HT-29 (cell line): Measurements from ENCODE around the gene PLEKHG7. TPM values are rescaled to one million over a fixed set of nuclear protein-coding genes. Genes with fewer than 3 reads are reported as not detected.
A peak's percentile ranks its signal among the peaks of the same experiment; 100 is the strongest.
"Not testable (repeated sequence)": the region's sequence is repeated elsewhere in the genome, so short reads cannot be mapped to it uniquely, and the experiment has no call there.

ENCODE experiments used
- DNase-seq: peaks from one replicate; pipeline ENCODE4 v3.0.0-alpha.2; 2015; ENCODE audit warnings: low spot score
- total RNA-seq: library from RNA; depleted of rRNA; stranded (reverse); fragments of >200 nt; shearing (Covaris generic); gene quantifications from 2 replicates; pipeline ENCODE4 v1.2.3, GENCODE V29; 2014; rRNA removed

Gene PLEKHG7, protein sequence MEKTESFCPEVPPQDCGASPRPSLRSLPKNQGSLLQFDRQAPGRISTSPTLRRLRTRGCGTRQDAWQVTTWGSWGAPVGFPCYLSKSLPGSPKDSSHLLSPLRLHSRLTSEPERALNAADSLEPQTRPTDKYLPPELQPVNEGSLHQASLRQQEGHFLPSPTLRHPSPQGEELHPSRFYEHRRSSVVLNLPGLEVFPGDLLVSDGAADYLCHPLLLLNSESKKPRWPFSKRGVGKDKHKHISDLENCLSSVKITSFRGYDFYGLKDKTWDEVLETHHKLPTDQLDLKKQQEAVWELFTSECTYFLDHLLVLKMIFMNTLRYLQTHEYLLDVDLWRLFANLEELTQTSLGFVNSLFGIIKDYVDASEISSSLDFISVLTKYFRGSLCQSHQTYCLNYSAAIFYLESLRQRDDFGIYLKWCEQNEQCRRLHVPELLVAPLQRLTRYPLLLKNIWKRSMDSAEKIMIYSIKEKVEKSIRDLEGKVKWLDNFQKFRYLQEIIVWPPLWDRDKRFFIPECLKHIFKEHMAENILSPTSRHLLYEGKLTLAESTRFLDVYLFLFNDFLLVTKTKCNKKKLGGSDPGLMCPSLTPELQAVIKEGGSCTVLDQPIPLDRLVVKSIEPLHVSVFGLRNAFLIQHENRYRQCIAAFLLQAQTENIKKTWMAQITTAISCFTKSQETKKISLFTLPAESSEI
- total RNA-seq: 0.13 and 0.65 TPM in 2 replicates

DNA sequence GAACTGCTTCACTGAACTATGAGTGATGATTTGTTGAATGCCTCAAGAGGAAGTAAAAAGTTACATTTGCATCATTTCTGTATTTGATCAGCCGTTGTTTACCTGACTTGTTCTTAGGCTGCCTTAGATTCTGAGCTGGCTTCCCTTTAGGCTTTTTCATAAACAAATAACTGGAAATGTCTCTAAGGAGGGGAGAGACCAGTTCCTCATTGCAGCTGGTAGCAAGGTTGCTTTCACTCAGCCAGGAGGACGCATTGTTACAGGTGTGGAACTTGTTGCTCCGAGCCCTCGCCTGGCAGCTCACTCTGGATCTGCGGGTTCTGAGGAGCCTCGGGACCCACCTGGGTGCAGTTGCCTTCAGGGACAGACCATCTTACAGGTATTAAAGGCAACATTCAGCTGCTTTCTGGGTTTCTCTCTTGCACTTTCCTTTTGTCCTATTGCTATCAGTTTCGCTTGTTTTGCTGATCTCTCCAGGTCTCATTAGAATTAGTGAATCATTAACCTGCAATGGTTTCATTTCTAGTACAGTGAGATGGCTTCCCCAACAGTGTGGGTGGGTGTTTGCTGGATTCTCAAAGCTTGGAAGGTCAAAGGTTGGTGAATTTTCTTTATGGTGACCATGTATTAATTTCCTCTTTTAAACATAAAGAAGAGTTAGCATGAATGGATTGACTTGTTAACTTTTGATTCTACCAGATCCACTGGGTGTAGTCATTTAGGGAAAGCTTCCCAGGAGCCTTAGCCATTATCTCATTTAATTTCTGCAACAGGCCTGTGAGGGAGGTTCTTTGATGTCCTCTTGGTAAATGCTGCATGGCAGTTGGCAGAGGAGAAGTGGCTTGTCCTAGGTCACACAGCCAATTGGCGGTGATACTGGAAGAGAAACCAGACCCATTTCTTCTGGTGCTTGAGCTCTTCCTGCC is at the start of gene PLEKHG7:
Gene PLEKHG7, plus strand, starts transcription at position 236 of the 926 bp plus-strand sequence. CDS start 3,643 bp downstream, outside the sequence.
- peak; percentile 68 for DNase-seq

DNA sequence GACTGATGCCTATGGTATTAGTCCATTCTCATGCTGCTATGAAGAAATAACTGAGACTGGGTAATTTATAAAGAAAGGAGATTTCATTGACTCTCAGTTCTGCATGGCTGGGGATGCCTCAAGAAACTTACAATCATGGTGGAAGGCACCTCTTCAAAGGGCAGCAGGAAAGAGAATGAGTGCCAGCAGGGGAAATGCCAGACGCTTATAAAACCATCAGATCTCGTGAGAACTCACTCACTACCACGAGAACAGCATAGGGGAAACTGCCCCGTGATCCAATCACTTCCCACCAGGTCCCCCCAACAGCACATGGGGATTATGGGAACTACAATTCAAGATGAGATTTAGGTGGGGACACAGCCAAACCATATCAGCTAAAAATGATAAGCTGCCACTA is 48.5 kb upstream of the PLEKHG7 start:
- not testable (repeated sequence) for DNase-seq

DNA sequence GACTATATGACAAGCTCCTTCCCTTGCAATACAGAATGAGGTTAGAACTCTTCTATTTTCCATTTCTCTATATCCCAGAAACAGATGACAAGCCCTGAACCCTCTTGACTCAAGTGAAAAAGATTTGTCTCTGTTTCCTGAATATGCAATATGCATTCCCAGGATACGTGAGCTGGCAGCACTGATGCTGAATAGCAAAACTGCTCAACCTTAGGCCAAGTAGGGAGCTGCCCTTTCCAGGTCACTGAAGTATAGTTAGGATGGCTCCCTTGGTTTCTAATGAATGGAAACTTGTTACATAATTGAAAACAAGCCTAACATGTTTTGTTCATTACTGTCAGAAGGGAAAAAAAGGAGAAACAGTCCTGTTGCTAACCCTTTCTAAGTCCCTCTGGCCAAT is 47.9 kb upstream of the PLEKHG7 start:
- DNase-seq: no peak

DNA sequence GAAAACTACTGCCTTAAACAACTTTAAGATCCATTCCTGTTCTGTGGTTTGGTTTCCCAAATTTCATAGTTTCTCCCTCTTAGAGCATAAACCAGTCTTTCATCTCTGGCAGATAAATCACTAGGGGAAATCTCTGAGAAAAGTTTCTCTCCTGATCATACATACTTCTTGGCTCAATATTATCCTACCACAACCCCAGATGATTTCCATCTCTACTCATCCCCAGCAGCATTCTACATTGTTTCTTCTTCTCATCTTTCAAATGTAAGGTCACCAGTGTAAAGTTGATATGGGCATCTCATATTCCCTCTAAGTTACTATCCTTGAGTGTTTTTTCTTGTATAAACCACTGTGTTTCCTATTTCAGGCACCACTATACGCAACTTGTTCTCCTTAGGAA is 45.9 kb upstream of the PLEKHG7 start:
- DNase-seq: no peak

DNA sequence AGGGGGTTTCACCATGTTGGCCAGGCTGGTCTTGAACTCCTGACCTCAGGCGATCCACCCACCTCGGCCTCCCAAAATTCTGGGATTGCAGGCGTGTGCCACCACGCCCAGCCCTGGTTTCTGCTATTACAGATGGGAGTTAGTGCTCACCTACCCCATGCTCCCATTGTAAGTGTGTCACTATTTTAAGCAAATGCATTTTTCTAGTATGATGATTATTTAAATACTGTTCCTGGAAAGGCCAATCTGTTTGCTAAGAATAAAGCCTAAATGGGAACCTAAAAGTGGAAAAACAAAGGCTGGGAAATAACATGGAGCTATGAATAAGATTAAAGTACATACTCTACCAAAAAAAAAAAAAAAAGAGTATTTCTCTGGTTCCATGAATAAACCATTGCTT is 45.0 kb upstream of the PLEKHG7 start:
- DNase-seq: no peak

DNA sequence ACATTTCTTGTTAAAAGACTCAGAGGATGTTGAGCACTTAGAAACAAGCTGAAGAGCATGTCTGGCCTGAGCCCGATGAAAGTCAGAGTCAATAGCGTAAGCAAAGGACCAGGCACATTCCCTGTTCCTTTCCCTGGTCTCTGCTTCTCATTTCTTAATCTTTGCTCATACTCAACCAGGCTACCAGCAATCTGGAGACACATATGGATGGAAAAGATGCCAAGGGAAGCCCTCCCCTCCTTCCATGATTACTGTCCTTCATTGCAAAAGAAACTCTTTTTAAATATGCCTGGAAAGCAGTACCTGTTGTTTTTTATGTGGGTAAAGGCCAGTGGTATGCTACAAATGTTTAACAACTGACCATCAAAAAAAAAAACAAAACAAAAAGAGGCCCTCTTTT is 44.2 kb upstream of the PLEKHG7 start:
- DNase-seq: no peak

DNA sequence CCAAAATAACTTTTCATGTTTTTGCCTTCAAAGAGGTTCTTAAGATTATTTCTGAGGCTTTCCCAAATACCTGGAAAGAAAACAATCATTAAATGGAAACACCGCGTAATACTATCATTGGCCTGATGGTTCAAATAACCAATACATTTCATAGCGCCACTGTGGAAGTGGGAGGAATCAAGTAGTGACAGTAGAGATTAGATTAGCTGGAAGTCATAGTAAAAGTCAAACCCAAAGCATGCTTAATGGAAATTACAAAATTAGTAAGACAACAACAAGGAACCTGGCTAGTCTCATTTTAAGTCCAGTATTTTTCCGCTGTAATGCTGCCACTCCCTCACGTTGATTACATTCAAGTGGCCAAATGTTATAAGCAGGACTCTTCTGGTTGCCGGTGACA is 41.5 kb upstream of the PLEKHG7 start:
- DNase-seq: no peak

DNA sequence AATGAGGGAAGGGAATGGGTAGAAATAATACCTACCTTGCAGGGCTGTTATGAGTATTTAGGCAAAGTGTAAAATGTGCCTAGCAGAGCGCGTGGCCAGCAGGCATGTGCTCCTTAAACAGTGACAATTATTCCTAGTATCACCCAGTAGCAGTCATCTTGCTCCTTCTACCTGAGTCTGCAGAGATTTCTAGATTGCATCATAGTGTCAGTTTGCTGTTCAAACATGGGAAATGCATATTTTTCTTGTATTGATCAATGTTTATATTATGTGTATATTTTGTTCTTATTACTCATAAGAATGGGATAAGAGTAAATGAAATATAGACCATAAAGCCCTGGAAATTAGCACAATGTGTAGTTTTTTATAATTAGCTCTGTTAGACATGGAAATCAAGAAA is 37.3 kb upstream of the PLEKHG7 start:
- no peak for DNase-seq

DNA sequence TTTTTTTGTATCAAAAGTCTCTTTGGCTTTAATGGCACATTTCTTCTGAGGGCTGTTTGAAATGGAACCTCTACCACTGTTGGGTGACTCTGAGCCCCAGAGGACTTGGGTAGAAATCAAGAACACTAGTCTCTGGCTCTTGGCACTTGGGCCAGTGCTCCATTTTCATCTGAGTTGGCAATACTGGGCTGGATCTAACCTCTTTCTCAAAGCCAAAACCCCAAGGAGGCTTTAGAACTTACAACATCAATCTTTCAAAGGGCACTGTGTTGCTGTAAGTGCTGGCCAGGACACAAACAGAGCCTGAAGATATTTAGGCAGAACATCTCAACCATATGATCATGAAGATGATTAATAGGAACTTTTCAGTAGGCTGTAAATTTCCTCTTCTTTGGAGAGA is 34.0 kb upstream of the PLEKHG7 start:
- DNase-seq: no peak

DNA sequence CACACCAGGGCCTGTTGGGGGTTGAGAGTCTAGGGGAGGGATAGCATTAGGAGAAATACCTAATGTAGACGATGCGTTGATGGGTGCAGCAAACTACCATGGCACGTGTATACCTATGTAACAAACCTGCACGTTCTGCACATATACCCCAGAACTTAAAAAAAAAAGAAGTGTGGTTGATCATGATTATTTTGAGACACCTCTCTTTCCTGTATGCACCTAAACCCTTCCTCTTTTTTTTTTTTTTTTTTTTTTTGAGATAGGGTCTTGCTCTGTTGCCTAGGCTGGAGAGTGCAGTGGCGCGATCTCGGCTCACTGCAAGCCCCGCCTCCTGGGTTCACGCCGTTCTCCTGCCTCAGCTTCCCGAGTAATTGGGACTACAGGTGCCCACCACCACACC is 31.3 kb upstream of the PLEKHG7 start:
- not testable (repeated sequence) for DNase-seq

DNA sequence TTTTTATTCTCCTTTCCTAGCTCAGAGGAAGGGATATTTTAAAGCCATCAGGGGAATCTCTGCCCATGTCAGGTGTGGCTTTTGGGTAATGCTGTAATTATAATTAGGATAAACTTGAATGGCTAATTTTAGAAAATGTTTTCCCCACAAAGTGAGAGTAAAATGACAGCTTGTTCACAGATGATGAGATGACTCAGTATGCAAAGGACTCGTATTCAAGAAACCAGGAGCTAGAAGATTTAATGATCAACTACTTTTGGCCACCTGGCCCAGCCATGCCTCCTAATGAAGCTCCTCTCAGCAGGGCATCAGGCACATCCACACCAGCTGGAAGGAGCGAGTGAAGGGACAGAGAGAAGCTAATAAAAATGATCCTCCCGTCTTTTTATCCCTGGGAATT is 29.0 kb upstream of the PLEKHG7 start:
- DNase-seq: no peak

DNA sequence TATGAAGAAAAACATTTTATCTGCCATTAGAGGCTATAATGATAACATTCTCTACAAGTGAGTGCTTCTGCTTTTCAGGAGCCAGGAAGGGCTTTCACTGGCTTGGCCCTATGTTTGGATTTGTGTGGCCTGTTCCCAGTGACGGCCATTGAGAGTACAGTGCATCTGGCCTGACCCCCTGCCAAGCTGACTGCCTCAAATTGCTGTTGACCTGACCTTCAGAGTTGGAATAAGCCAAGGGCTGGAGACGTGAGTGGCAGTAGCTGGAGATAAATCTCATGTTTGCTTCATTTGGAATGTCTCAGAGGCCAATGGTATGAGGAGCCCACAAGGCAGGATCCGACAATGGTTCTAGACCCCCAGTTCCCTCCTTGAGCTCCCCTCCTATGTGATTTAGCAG is 28.3 kb upstream of the PLEKHG7 start:
- DNase-seq: no peak

DNA sequence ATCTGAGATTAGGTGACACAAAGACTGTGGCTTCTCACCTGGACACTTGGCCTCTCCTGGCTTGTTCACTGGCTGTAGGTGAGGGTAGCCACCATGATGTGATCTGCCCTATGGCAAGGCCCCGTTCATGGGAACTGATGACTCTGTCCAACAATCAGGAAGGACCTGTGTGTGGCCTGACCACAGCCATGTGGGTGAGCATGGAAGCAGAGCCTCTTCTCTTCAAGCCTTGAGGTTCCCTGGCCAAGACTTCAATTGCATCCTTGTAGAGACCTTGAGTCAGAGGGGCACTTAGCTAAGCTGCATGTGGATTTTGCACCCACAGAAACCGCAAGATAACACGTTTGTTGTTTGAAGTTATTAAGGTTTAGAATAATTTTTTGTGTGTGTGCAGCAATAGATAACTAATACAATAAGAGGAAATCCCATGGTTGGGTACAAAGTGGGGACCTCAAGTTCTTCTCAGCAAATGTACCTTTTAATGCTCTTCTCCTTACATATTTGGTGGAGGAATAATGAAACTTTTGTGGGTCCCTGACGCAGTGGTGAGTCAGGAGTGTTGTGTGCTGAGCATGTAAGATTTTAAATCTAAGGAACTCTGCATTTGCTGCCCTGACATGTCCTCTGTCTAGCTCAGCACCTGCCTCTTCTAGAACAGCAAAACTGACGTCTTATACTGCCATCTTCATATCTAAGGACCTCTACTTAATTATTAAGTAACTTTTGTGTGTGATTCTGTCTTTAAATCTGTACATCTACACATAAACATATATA is 27.5 kb upstream of the PLEKHG7 start:
- no peak for DNase-seq

DNA sequence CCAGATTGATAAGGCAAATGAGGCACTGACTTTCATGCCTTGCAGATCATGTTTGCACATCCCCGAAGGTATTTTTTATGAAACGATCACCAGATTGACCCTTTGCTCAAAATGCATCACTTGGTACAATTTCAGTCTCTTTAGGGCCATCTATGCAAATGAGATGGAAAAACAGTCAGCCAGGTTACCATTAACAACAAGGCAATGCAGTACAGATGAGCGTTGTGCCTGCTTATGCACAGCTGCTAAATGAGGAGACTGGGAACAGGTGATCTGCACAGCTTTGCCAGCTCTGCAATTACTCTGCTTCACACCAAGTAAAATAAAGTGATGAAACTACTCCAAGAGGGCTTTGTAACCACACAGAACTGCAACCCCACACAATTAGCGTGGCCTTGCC is 26.1 kb upstream of the PLEKHG7 start:
- DNase-seq: no peak

DNA sequence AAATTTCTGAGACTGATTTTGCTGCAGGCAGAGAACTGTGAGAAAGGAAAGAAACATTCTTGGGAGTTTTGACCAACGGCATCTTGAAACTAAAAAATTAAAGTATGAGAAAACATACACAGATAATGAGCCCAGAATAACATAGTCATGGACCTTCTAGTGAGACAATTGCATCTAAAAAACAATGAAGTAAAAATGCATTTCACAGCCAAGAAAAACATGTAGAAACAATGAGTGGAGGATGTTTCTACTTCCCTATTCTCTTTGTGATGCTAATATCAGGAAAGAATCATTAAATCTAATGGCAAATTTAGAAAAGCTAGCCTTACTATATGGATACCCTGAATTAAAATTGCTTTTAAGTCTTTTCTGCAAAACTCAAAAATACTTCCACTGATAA is 12.2 kb upstream of the PLEKHG7 start:
- DNase-seq: no peak

DNA sequence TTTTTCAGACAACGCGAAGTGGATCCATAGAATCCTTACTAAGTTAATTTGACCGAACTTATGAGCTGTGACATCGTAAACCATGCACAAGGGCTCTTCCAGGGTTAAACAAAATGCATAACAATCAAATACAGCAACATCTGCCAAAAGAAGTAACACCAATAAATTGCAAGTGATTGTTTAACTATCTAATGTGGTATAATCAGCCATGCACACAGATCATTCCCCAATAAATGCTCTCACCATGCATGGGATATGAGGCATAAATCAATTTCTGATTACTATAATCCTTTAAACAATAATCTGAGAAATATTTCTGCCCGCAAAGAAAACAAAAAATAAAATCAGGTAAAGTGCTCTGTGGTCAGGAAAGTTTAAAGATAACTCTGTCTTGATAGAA is 7.7 kb upstream of the PLEKHG7 start:
- DNase-seq: no peak

DNA sequence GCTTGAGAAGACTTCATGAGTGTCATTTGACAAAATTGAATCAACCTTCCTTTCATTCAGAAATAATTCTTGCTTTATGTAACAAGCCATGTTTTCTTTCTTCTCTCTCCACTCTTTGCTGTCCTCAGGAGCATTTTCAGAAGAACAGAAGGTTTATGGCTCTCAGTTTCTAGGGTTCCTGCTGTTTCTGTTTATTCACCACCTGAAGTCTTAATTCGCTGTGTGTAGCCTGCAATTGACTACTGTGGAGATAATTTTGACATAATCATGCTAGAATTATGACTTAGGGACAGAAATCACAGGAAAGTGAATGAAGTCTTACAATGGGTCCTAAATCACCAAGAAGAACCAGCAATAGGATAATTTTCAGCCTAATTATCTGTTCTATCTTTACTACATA is 7.2 kb upstream of the PLEKHG7 start:
- DNase-seq: no peak

DNA sequence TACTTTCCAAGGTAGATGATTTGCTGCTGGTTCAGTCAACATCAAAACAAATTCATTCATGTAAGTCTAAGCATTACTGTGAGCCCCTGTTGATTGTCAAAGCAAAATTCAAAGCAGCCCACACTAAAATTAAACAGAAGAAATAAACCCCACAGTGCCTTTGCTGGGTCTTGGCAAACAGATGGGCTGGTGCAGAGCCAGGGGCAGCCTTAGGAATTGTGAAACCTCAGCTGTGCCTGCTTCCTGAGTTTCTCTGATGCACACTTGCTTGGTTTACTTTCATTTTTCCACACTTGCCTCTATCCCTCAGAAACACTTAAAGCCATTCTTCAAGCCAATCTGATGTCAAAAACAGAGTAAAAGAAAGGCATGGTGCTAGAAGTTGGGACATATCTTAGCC is 6.6 kb upstream of the PLEKHG7 start:
- DNase-seq: no peak

DNA sequence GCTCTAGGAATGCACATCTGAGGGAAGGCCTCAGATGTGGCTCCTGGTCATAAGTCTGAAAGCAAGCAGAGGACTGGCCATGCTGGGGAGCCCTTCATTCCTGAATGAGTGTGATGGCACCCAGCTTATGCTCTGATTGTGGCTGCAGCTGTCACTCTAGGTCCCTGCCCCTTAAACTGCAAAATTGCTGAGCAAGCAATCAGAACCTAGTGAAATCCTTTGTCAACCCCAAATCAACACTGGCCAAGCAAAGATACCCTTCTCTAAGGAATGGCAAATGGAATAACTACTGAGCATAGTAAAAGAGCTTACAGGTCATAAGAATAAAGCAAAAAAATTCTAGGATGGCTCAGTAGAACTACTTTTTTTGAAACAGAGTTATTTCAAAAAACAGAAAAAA is 4.3 kb upstream of the PLEKHG7 start:
- no peak for DNase-seq

DNA sequence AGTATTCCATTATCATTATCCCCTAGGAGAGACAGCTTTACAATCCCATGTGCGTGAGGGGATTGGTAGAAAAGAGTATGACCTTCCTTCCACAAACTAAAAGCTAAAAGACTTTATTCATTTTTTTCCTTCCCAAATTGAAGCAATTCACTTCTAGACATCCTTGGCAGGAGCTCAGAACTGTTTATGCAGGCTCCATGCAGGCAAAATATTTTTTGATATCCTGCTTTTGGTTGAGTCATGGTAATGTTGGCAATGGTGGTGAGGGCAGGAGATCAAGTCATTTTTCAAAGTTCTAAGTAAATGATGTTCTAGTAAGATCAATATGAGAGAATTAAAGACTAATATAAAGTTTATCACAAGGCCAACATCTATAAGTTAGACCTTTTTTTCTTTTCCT is 1.3 kb upstream of the PLEKHG7 start:
- no peak for DNase-seq

DNA sequence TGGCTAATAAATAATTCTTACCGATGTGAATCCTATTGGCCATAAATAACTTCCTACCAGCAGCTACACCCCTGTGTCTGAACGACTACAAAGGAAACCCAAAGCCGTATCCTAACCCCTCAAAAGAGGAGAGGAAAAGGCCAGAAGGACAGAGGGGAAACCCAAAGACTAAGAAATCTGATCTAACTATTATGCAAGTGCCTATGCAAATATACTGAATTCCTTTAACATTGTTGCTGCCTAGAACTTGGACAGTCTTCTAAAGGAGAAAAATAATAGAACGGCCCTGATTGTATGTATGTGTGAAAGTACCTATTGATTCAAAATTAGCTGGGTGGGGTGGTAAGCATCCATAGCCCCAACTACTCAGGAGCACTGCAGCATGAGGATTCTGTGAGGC is 997 bp downstream of the PLEKHG7 start:
- no peak for DNase-seq
